ENCODE data around the gene CTF1.
"Not testable (repeated sequence)": the region's sequence is repeated elsewhere in the genome, so short reads cannot be mapped to it uniquely, and the experiment has no call there.

CTF1 gene

GRCh38 chr16:30888856-30889499, 7.4 kb upstream of the CTF1 start:
- no peak for DNase-seq (ENCODE audit: low read depth in 2 of 2)

- no peak for DNase-seq (ENCODE audit: low read depth in 2 of 2)
These were observed 6.7 kb upstream of the CTF1 start for GRCh38 chr16:30889721-30890120.

- not testable (repeated sequence) for DNase-seq (ENCODE audit: low read depth in 2 of 2)
These were observed 5.2 kb upstream of the CTF1 start for GRCh38 chr16:30891043-30891823.

- no peak for DNase-seq (ENCODE audit: low read depth in 2 of 2)
These were observed 3.6 kb upstream of the CTF1 start for GRCh38 chr16:30892670-30893416.

- DNase-seq (ENCODE audit: low read depth in 2 of 2): peak in 1 of 2 donors; percentile 20
These were observed 3.0 kb upstream of the CTF1 start for GRCh38 chr16:30893417-30893743.

- peak; percentile 76 to 91 for DNase-seq (ENCODE audit: low read depth in 2 of 2)
These were observed 2.5 kb upstream of the CTF1 start, which contains the start of gene BCL7C for GRCh38 chr16:30893744-30894539. Gene BCL7C, minus strand, starts transcription at chr16:30894077. Its CDS starts 133 bp downstream, at chr16:30893944.

- no peak for DNase-seq (ENCODE audit: low read depth in 2 of 2)
These were observed 1.7 kb upstream of the CTF1 start for GRCh38 chr16:30894540-30895368.

- no peak for DNase-seq (ENCODE audit: low read depth in 2 of 2)
These were observed 670 bp upstream of the CTF1 start for GRCh38 chr16:30895627-30896260.

- peak; percentile 75 to 81 for DNase-seq (ENCODE audit: low read depth in 2 of 2)
These were observed 697 bp downstream of the CTF1 start for GRCh38 chr16:30896889-30897733.

GRCh38 chr16:30899794-30900193, 3.4 kb downstream of the CTF1 start:
- no peak for DNase-seq (ENCODE audit: low read depth in 2 of 2)

- no peak for DNase-seq (ENCODE audit: low read depth in 2 of 2)
These were observed 4.2 kb downstream of the CTF1 start for GRCh38 chr16:30900588-30900987.

GRCh38 chr16:30901201-30902028, 5.0 kb downstream of the CTF1 start:
- no peak for DNase-seq (ENCODE audit: low read depth in 2 of 2)

GRCh38 chr16:30902029-30902972, 5.9 kb downstream of the CTF1 start:
- DNase-seq (ENCODE audit: low read depth in 2 of 2): peak; percentile 46 to 52

- DNase-seq (ENCODE audit: low read depth in 2 of 2): no peak
These were observed 6.6 kb downstream of the CTF1 start for GRCh38 chr16:30903002-30903401.

GRCh38 chr16:30903596-30903995, 7.2 kb downstream of the CTF1 start:
- no peak for DNase-seq (ENCODE audit: low read depth in 2 of 2)

GRCh38 chr16:30904114-30904780, 7.8 kb downstream of the CTF1 start:
- no peak for DNase-seq (ENCODE audit: low read depth in 2 of 2)

- no peak for DNase-seq (ENCODE audit: low read depth in 2 of 2)
These were observed 10.7 kb downstream of the CTF1 start for GRCh38 chr16:30907064-30907463.
